SK-N-MC (cell line): Measurements from ENCODE around the gene ADGRF3.

Experiments
- EZH2 ChIP-seq: fragments of 200-600 bp; sonication (generic); IDR thresholded peaks from one replicate; pipeline ENCODE4 v1.6.1; 2017; ENCODE audit warnings: antibody characterized with exemption
- POLR2AphosphoS5 ChIP-seq: IDR thresholded peaks from 2 replicates; pipeline ENCODE4 v1.6.1; 2012; ENCODE audit warnings: mild to moderate bottlenecking, low read depth, low read length, borderline replicate concordance

GRCh38 chr2:26335231-26335630, 11.4 kb downstream of the ADGRF3 start:
- no peak for TF ChIP-seq EZH2
- no peak for TF ChIP-seq POLR2AphosphoS5
